Gastroesophageal sphincter (tissue), 3 donors: ENCODE results near the gene SURF4.
"Not testable (repeated sequence)": the region's sequence is repeated elsewhere in the genome, so short reads cannot be mapped to it uniquely, and the experiment has no call there.

Experiments
- POLR2AphosphoS5 ChIP-seq: sonication (generic); formaldehyde crosslinking; IDR thresholded peaks from one replicate; pipeline ENCODE4 v1.6.1; 2017; ENCODE audit warnings: antibody characterized with exemption
- TF ChIP-seq, protein P1 (sequence below), 4 experiments: fragments of 200-600 bp in 2 of 4; fragments of 450-650 bp in 2 of 4; sonication (generic) in 1 of 4; IDR thresholded peaks; one replicate each; pipeline ENCODE4 v1.5.1; 2017 to 2019; ENCODE audit warnings: antibody characterized with exemption in 4 of 4, mild to moderate bottlenecking in 2 of 4, moderate library complexity in 2 of 4

DNA sequence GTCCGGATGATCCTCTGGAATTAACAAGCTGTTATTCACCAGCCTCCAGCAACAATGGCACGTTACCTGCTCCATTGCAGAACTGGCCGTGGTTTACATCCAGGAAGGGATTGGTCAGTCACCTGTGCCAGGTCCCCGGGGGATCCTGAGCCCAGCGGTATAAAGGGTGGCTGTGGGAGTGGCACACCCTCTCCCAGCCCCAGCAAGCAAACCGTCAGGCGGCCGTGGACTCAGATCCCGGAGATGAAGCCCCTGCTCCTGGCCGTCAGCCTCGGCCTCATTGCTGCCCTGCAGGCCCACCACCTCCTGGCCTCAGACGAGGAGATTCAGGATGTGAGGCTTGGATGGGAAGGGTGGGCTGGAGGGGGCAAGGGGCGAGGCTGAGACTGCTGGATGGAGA lies 58.3 kb downstream of the SURF4 start:
- TF ChIP-seq, protein P1, sequence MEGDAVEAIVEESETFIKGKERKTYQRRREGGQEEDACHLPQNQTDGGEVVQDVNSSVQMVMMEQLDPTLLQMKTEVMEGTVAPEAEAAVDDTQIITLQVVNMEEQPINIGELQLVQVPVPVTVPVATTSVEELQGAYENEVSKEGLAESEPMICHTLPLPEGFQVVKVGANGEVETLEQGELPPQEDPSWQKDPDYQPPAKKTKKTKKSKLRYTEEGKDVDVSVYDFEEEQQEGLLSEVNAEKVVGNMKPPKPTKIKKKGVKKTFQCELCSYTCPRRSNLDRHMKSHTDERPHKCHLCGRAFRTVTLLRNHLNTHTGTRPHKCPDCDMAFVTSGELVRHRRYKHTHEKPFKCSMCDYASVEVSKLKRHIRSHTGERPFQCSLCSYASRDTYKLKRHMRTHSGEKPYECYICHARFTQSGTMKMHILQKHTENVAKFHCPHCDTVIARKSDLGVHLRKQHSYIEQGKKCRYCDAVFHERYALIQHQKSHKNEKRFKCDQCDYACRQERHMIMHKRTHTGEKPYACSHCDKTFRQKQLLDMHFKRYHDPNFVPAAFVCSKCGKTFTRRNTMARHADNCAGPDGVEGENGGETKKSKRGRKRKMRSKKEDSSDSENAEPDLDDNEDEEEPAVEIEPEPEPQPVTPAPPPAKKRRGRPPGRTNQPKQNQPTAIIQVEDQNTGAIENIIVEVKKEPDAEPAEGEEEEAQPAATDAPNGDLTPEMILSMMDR (IDR thresholded peaks at IDR 0.05): not testable (repeated sequence)
- TF ChIP-seq POLR2AphosphoS5: not testable (repeated sequence)
